ENCODE results near the gene TNFSF8. TPM values are rescaled to one million over a fixed set of nuclear protein-coding genes. Genes with fewer than 3 reads are reported as not detected.

The TNFSF8 gene
- total and polyA plus RNA-seq, 12 donors, result 0.11 to 2.3 (median 0.65) TPM

DNA sequence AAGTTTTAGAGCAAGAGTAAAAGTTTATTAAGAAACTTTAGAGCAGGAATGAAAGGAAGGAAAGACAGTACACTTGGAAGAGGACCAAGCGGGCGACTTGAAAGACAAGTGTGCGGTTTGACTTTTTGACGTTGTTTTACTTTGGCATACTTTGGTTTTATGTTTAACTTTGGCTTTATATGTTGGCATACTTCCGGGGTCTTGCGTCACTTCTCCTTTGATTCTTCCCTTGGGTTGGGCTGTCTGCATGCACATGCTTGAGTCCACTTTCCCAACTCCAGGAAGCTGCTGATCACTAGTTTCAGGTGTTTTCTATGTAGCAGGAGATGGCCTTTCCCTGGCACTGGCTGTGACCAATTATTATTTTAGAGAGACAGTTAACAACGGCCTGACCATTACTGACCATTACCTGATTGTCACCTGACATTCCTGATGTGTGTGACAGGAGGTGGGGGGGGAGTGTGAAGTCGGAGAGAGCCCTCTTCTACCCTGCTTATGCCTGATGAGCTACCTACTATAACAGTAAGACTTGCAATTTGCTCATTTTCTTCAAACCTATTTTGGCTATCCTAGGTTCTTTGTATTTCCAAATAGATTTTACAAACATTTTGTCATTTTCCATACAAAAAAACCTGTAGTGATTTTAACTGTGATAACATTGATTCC, 45.5 kb downstream of the TNFSF8 start:
- Histone ChIP-seq H3K9me3 (peaks cover 0 to 29% (median 4%) of the 10 kb centered on the region in 11 donors), H3K36me3 (no peaks in the 10 kb centered on the region), H3K27me3 (no peaks in the 10 kb centered on the region), H3K4me1 (peaks cover 0 to 13% (median 0%) of the 10 kb centered on the region in 9 donors), H3K27ac (no peak overlapping the region), H3K4me3 (no peak overlapping the region)
- intact Hi-C loops (cut with DNase I), result no loop called here
- TF ChIP-seq, protein P1, sequence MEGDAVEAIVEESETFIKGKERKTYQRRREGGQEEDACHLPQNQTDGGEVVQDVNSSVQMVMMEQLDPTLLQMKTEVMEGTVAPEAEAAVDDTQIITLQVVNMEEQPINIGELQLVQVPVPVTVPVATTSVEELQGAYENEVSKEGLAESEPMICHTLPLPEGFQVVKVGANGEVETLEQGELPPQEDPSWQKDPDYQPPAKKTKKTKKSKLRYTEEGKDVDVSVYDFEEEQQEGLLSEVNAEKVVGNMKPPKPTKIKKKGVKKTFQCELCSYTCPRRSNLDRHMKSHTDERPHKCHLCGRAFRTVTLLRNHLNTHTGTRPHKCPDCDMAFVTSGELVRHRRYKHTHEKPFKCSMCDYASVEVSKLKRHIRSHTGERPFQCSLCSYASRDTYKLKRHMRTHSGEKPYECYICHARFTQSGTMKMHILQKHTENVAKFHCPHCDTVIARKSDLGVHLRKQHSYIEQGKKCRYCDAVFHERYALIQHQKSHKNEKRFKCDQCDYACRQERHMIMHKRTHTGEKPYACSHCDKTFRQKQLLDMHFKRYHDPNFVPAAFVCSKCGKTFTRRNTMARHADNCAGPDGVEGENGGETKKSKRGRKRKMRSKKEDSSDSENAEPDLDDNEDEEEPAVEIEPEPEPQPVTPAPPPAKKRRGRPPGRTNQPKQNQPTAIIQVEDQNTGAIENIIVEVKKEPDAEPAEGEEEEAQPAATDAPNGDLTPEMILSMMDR (IDR thresholded peaks at IDR 0.05), result no peak
- no peak for ATAC-seq
- WGBS, 2 donors, result 85% methylated on average over 8 of the region's 8 CpGs
- DNase-seq, result no peak

DNA sequence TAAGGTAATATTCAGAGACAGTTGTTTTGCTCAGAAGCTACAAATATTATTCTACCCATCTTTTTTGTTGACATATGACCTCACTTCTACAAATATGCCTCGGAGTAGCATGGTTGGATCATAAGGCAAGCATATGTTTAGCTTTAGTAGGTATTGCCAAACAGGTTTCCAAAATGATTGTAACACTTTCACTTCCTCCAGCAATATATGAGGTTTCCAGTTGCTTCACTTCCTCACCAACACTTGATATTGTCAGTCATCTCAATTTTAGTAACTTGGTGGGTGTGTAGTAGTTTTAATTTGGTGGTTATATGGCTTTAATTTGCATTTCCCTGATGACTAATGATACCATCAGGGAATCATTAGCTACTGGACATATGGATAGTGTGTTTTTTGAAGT, 46.7 kb downstream of the TNFSF8 start:
- Histone ChIP-seq H3K9me3 (peaks cover 0 to 29% (median 4%) of the 10 kb centered on the region in 11 donors), H3K27ac (no peak overlapping the region), H3K4me3 (no peak overlapping the region), H3K36me3 (no peaks in the 10 kb centered on the region), H3K4me1 (peaks cover 0 to 6% (median 0%) of the 10 kb centered on the region in 9 donors), H3K27me3 (no peaks in the 10 kb centered on the region)
- ATAC-seq (no peak), DNase-seq (no peak)
- 63 to 83% methylated on average over 1 of the region's 1 CpG for WGBS, 2 donors
- intact Hi-C loops (cut with DNase I), result no loop called here
- TF ChIP-seq, protein P1 (IDR thresholded peaks at IDR 0.05), result no peak

DNA sequence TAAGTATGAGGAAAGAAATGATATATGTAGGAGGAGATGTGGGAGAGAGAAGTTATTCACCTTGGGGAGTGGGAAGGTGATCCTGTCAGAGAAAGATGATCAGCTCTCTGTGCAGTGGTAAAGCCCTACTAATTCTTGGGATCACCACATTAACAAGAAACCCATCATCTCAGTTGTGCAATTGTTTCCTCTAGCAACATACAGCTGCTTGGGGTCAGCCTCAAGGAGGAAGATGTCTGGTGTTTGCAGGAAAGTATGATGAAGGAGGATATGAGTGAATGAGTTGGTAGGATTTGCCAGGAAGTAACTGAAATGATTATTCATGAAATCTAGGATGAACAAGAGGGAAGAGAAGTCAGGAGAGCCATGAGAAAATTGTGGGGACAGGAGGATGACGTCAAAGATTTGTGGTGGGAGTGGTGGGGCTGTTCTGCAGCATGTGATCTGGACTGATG, 50.1 kb downstream of the TNFSF8 start:
- DNase-seq (no peak), ATAC-seq (no peak)
- Histone ChIP-seq H3K27me3 (no peaks in the 10 kb centered on the region), H3K4me1 (peaks cover 0 to 6% (median 0%) of the 10 kb centered on the region in 9 donors), H3K27ac (no peak overlapping the region), H3K4me3 (no peak overlapping the region), H3K36me3 (no peaks in the 10 kb centered on the region), H3K9me3 (peaks cover 0 to 40% (median under 1%) of the 10 kb centered on the region in 11 donors)
- intact Hi-C loops (cut with DNase I), result no loop called here
- WGBS, 2 donors, result 59 to 67% methylated on average over 1 of the region's 1 CpG
- TF ChIP-seq, protein P1 (IDR thresholded peaks at IDR 0.05), result no peak

DNA sequence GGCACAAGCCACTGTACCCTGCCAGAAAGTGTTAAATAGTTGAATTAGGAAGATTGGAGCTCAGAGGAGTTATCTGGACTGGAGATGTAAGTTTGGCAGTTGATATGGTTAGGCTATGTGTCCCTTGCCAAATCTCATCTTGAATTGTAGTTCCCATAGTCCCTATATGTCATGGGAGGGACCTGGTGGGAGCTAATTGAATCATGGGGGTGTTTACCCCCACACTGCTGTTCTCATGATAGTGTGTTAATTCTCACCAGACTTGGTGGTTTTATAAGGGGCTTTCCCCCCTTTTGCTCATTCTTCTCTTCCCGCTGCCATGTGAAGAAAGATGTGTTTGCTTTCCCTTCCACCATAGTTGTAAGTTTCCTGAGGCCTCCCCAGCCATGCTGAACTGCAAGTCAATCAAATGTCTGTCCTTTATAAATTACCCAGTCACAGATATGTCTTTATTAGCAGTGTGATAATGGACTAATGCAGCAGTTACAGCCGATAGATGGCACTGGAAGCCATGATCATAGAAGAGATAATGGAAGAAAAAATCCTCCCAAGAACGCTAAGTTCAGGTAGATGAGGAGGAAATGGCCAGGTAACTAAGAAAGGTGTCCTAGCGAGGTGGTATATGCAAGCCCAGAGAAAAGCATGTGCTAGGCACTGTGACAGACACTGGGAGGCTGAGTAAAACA, 51.4 kb downstream of the TNFSF8 start:
- WGBS, 2 donors, result 90 to 92% methylated on average over 4 of the region's 4 CpGs
- H3K9me3 ChIP-seq, result peaks cover 0 to 37% (median 0%) of the 10 kb centered on the region in 11 donors
- TF ChIP-seq, protein P1 (IDR thresholded peaks at IDR 0.05), result no peak
- peaks cover 0 to 6% (median 0%) of the 10 kb centered on the region in 9 donors for H3K4me1 ChIP-seq
- intact Hi-C loops (cut with DNase I), result no loop called here
- no peak for ATAC-seq
- H3K4me3 ChIP-seq, result no peak overlapping the region
- no peak for DNase-seq
- H3K27ac ChIP-seq, result no peak overlapping the region
- H3K36me3 ChIP-seq, result no peaks in the 10 kb centered on the region
- H3K27me3 ChIP-seq, result no peaks in the 10 kb centered on the region
